Suprapubic skin (tissue), 4 donors: ENCODE measurements around the gene ZNF324. TPM values are rescaled to one million over a fixed set of nuclear protein-coding genes. Genes with fewer than 3 reads are reported as not detected.

Experiments
- DNase-seq, 2 donors: peaks; one replicate each; pipeline ENCODE4 v3.0.0-alpha.2; 2019; ENCODE audit warnings: low spot score in 2 of 2
- H3K27ac ChIP-seq: fragments of 200-600 bp; sonication (generic); one replicate; pipeline ENCODE4 v1.5.1; 2019
- H3K27me3 ChIP-seq: fragments of 200-600 bp; sonication (generic); one replicate; pipeline ENCODE4 v1.5.1; 2019
- H3K36me3 ChIP-seq: fragments of 200-600 bp; sonication (generic); one replicate; pipeline ENCODE4 v1.5.1; 2019
- H3K4me1 ChIP-seq: fragments of 200-600 bp; sonication (generic); one replicate; pipeline ENCODE4 v1.5.1; 2019
- H3K4me3 ChIP-seq: fragments of 200-600 bp; sonication (generic); one replicate; pipeline ENCODE4 v1.5.1; 2019; ENCODE audit warnings: mild to moderate bottlenecking
- H3K9me3 ChIP-seq: fragments of 200-600 bp; sonication (generic); one replicate; pipeline ENCODE4 v1.5.1; 2019
- EP300 ChIP-seq: sonication (generic); formaldehyde crosslinking; IDR thresholded peaks from one replicate; pipeline ENCODE4 v1.6.1; 2017; ENCODE audit warnings: antibody characterized with exemption
- POLR2A ChIP-seq, 2 donors: fragments of 450-650 bp; IDR thresholded peaks; one replicate each; pipeline ENCODE4 v1.6.1; 2017; ENCODE audit warnings: antibody characterized with exemption in 2 of 2, mild to moderate bottlenecking in 2 of 2, moderate library complexity in 2 of 2
- POLR2AphosphoS5 ChIP-seq, 3 donors: sonication (generic); formaldehyde crosslinking; IDR thresholded peaks; one replicate each; pipeline ENCODE4 v1.6.1; 2017; ENCODE audit warnings: antibody characterized with exemption in 3 of 3
- WGBS: methylation state at CpG from one replicate; pipeline ENCODE4 v1.1.5; 2018; 5-methylcytosine and 5-hydroxymethylcytosine counted together
- total RNA-seq, 4 donors: library from RNA; depleted of rRNA; stranded (reverse); fragments of >200 nt; gene quantifications; one replicate each; pipeline ENCODE4 v1.1.0, GENCODE V29; 2016
- TF ChIP-seq, protein P1 (sequence below), 2 donors: fragments of 200-600 bp in 1 of 2; fragments of 450-650 bp in 1 of 2; sonication (generic) in 1 of 2; IDR thresholded peaks; one replicate each; pipeline ENCODE4 v1.5.1; 2016 to 2019; ENCODE audit warnings: antibody characterized with exemption in 2 of 2, mild to moderate bottlenecking in 1 of 2, moderate library complexity in 1 of 2

The ZNF324 gene
- total RNA-seq, 4 donors from 2014 or later: 20.3 to 41.5 (median 25.6) TPM

DNA sequence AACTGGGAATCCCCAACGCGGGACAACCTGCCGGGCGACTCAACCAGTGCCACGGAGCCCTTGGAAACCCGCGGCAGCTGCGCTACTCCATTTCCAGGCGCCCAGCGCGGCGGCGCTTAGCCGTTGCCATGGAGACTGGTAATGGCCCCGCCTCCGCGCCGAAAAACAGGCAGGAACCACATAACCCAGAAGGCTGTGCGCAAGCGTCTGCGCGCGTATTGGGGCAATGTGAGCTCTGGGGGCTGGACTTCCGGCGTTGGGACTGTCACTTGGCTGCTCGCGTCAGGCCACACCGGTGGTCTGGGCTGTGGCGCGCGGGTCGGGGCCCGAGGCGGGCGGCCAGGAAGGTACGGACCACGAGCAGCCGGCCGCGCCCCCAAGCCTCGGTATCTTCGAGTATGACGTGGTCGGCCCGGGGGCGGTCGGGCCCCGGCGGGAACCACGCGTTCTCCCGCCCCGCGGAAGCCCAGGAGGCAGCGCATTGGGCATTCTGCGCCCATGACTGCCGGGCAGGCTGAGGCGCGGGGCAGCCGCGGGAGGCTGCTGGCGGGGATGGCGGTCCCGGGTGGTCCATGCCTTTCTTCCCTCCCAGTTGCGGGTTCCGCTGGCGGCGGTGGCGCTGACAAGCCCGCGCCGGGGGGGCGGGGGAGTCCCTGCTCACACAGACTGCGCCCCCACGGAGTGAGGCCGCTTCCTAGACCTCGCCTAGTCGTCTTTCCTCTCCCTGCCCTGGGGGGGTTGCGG lies 15.3 kb upstream of the ZNF324 start, which contains the start of gene ZNF324B:
TSS of gene ZNF324B (plus strand) at position 265 of the 744 bp plus-strand sequence. CDS start 2,080 bp downstream, outside the sequence.
- Histone ChIP-seq H3K27me3 (peaks cover 18% of the 10 kb centered on the region), H3K4me1 (peaks cover 13% of the 10 kb centered on the region), H3K27ac (peak within 1 kb of the TSS; percentile 78), H3K9me3 (no peaks in the 10 kb centered on the region), H3K36me3 (peaks cover 25% of the 10 kb centered on the region), H3K4me3 (peak within 1 kb of the TSS; percentile 95)
- 3% methylated on average over 14 of the region's 79 CpGs for WGBS
- TF ChIP-seq, protein P1, sequence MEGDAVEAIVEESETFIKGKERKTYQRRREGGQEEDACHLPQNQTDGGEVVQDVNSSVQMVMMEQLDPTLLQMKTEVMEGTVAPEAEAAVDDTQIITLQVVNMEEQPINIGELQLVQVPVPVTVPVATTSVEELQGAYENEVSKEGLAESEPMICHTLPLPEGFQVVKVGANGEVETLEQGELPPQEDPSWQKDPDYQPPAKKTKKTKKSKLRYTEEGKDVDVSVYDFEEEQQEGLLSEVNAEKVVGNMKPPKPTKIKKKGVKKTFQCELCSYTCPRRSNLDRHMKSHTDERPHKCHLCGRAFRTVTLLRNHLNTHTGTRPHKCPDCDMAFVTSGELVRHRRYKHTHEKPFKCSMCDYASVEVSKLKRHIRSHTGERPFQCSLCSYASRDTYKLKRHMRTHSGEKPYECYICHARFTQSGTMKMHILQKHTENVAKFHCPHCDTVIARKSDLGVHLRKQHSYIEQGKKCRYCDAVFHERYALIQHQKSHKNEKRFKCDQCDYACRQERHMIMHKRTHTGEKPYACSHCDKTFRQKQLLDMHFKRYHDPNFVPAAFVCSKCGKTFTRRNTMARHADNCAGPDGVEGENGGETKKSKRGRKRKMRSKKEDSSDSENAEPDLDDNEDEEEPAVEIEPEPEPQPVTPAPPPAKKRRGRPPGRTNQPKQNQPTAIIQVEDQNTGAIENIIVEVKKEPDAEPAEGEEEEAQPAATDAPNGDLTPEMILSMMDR (IDR thresholded peaks at IDR 0.05): no peak
- peak in 1 of 3 donors; percentile 51 for TF ChIP-seq POLR2AphosphoS5 (IDR thresholded peaks at IDR 0.05)
- peak in 1 of 2 donors; percentile 11 for TF ChIP-seq POLR2A (IDR thresholded peaks at IDR 0.05)
- no peak for TF ChIP-seq EP300
- DNase-seq: peak; percentile 98

DNA sequence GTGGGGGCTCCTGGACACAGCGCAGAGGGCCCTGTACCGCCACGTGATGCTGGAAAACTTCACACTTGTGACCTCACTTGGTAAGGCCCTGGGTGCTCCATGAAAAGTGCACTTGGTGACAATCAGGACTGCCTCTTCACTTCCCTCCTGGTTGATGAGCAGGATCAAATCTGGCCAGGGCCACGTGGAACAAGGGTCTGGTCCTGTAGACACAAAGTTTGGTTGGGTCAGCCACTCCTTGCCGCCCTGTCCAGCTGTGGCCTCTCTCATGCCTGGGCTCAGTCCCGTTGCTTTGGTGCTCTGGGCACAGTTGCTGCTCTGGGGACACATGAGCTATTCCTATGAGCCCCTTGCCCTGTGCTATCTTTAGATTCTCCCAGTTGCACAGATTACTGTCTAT lies 13.1 kb upstream of the ZNF324 start:
- Histone ChIP-seq H3K4me1 (peaks cover 13% of the 10 kb centered on the region), H3K9me3 (no peaks in the 10 kb centered on the region), H3K4me3 (no peak overlapping the region), H3K27ac (no peak overlapping the region), H3K36me3 (peaks cover 34% of the 10 kb centered on the region), H3K27me3 (no peaks in the 10 kb centered on the region)
- no peak for TF ChIP-seq POLR2A (IDR thresholded peaks at IDR 0.05)
- TF ChIP-seq, protein P1 (IDR thresholded peaks at IDR 0.05): no peak
- no peak for TF ChIP-seq EP300
- TF ChIP-seq POLR2AphosphoS5 (IDR thresholded peaks at IDR 0.05): no peak
- no peak for DNase-seq
- WGBS: 100% methylated on average over 3 of the region's 6 CpGs

DNA sequence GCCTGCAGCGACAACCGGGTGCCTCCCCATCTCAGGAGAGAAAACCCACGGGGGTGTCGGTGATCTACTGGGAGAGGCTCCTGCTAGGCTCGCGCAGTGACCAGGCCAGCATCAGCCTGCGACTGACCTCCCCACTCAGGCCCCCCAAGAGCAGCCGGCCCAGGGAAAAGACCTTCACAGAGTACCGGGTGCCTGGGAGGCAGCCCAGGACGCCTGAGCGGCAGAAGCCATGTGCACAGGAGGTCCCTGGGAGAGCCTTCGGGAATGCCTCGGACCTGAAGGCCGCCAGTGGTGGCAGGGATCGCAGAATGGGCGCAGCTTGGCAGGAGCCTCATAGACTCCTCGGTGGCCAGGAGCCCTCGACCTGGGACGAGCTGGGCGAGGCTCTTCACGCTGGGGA lies 11.6 kb upstream of the ZNF324 start:
- DNase-seq: no peak
- no peaks in the 10 kb centered on the region for H3K27me3 ChIP-seq
- WGBS: 100% methylated on average over 4 of the region's 21 CpGs
- H3K36me3 ChIP-seq: peaks cover 34% of the 10 kb centered on the region
- H3K9me3 ChIP-seq: no peaks in the 10 kb centered on the region
- H3K4me1 ChIP-seq: peaks cover 13% of the 10 kb centered on the region
- no peak overlapping the region for H3K4me3 ChIP-seq
- TF ChIP-seq, protein P1 (IDR thresholded peaks at IDR 0.05): no peak
- TF ChIP-seq POLR2A (IDR thresholded peaks at IDR 0.05) (no peak), EP300 (no peak), POLR2AphosphoS5 (IDR thresholded peaks at IDR 0.05) (no peak)
- no peak overlapping the region for H3K27ac ChIP-seq

DNA sequence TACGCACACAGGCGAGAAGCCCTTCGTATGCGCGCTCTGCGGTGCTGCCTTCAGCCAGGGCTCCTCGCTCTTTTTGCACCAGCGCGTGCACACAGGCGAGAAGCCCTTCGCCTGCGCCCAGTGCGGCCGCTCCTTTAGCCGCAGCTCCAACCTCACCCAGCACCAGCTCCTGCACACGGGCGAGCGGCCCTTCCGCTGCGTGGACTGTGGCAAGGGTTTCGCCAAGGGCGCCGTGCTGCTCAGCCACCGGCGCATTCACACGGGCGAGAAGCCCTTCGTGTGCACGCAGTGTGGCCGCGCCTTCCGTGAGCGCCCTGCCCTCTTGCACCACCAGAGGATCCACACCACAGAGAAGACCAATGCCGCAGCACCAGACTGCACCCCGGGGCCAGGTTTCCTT lies 10.8 kb upstream of the ZNF324 start:
- Histone ChIP-seq H3K27ac (no peak overlapping the region), H3K9me3 (no peaks in the 10 kb centered on the region), H3K27me3 (no peaks in the 10 kb centered on the region), H3K36me3 (peaks cover 34% of the 10 kb centered on the region), H3K4me3 (no peak overlapping the region), H3K4me1 (peaks cover 7% of the 10 kb centered on the region)
- TF ChIP-seq EP300: no peak
- TF ChIP-seq POLR2A (IDR thresholded peaks at IDR 0.05): no peak
- WGBS: 98% methylated on average over 24 of the region's 35 CpGs
- no peak for DNase-seq

DNA sequence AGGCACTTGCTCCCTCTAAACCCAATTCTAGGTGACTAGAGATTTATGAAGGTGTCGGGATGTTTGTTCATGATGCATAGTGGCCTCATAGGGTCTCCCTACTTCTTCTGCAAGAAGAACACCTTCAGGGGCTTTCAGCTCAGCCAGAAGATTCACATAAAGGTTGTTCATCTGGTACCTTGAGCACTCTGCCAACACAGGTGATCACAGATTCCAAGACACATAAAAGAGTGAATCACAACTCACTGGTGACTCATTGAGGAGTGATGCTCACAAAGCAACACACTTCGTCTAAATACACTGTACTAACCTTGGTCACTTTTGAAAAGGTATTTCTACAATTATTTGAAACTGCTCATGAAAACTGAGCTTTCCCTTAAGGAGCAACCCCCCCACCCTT lies 6.8 kb upstream of the ZNF324 start:
- WGBS: 71% methylated on average over 2 of the region's 2 CpGs
- H3K9me3 ChIP-seq: no peaks in the 10 kb centered on the region
- no peak overlapping the region for H3K27ac ChIP-seq
- DNase-seq: no peak
- TF ChIP-seq, protein P1 (IDR thresholded peaks at IDR 0.05): no peak
- TF ChIP-seq POLR2AphosphoS5 (IDR thresholded peaks at IDR 0.05) (no peak), EP300 (no peak), POLR2A (IDR thresholded peaks at IDR 0.05) (no peak)
- H3K36me3 ChIP-seq: peaks cover 21% of the 10 kb centered on the region
- no peak overlapping the region for H3K4me3 ChIP-seq
- H3K4me1 ChIP-seq: no peaks in the 10 kb centered on the region
- no peaks in the 10 kb centered on the region for H3K27me3 ChIP-seq
